Activated CD4-positive, alpha-beta T cell treated with anti-CD3 and anti-CD28 coated beads, Interleukin-2, amount 50 U/mL, for 1 hour (primary cell): Measurements from ENCODE around the gene TOM1.

ENCODE experiments used
- DNase-seq: peaks from one replicate; pipeline ENCODE4 v3.0.0-alpha.2; 2020

The TOM1 gene

GRCh38 chr22:35307892-35308291 is 8.2 kb downstream of the TOM1 start:
- no peak for DNase-seq

- DNase-seq: no peak
Observed at GRCh38 chr22:35308480-35309021, 8.9 kb downstream of the TOM1 start.

DNA sequence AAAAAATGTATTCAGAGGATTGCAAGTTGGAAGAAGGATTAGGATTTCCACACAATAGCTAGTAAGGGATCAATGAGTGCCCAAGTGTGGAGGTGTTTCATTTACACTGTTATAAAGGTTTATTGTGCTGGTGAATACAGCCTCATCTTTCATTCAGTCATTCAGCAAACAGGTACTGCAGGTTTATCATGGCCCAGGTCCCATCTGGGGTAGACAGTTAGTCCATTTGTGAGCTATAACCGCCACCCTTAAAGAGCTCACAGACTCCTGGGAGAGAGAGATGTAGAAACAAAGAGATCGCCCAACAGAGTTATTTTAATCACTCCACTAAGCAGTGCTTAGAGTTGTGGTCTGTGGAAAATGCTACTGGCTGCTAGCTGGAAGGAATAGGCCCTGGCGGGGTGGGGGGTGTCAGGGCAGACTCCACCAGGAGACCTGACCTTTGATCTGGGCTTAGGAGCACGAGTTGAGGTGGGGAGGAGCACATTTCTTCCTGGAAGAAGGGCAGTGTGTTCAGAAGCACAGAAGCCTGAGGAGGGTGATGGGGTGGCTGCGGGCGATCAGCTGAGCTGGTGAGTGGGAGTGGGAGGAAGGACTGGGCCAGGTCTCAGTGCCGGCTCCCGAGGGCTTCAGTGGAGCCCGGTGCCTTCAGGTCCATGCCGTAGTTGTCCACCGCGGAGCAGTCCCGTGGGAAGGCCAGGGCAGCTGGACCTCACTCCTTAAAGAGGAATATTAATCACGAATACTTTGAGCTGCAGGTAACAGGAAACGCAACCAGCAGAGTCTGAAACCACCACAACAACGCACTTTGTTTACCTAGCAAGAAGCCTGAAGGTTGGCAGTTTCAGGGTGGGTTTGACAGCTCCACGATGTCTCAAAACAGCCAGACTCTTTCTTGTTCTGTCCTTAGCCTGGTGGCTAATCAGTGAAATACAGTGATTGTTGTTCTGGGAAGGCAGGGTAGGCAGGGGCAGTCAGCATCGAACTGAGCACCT is 11.2 kb downstream of the TOM1 start:
- no peak for DNase-seq

- DNase-seq: no peak
Observed at GRCh38 chr22:35311551-35311999, 11.9 kb downstream of the TOM1 start.

DNA sequence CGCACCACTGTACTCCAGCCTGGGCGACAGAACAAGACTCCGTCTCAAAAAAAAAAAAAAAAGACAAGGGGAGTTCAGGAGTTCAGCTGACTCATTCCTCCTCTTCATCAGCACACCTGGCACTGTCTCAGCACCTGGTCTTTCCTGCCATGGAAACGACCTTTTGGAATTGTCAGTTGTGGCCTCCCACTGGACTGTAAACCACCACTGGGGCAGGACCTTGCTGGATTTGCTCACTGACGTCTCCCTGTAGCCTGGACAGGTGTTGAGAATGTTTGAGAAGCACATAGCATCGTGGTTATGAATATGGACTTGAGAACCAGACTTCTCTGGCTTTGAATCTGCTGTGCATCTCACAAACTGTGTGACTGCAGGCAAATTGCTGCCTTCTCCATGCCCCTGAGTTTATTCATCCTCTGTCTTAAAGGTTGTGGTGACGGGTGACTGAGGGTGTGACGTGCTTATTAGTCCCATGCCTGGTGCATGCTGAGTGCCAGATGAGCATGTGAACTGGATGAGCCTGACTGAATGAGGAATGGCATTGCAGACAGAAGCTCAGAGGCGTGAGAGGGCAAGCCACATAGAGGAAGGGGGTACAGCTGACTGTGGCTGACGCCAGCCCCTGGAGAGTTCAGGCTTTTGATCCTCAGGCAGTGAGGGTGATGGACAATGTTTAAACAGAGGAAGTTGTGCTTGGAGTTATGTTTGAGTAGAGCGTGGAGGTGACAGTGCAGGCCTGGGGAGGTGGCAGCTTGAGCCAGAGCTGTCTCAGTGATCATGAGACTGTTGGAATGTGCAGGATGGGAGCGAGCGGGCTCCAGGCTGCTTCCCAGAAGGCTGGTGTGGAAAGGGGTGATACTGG is 12.7 kb downstream of the TOM1 start:
- DNase-seq: no peak

GRCh38 chr22:35313311-35314121 is 13.8 kb downstream of the TOM1 start:
- DNase-seq: no peak

- no peak for DNase-seq
Observed at GRCh38 chr22:35314161-35314942, 14.7 kb downstream of the TOM1 start.

- DNase-seq: no peak
Observed at GRCh38 chr22:35315141-35315854, 15.6 kb downstream of the TOM1 start.

DNA sequence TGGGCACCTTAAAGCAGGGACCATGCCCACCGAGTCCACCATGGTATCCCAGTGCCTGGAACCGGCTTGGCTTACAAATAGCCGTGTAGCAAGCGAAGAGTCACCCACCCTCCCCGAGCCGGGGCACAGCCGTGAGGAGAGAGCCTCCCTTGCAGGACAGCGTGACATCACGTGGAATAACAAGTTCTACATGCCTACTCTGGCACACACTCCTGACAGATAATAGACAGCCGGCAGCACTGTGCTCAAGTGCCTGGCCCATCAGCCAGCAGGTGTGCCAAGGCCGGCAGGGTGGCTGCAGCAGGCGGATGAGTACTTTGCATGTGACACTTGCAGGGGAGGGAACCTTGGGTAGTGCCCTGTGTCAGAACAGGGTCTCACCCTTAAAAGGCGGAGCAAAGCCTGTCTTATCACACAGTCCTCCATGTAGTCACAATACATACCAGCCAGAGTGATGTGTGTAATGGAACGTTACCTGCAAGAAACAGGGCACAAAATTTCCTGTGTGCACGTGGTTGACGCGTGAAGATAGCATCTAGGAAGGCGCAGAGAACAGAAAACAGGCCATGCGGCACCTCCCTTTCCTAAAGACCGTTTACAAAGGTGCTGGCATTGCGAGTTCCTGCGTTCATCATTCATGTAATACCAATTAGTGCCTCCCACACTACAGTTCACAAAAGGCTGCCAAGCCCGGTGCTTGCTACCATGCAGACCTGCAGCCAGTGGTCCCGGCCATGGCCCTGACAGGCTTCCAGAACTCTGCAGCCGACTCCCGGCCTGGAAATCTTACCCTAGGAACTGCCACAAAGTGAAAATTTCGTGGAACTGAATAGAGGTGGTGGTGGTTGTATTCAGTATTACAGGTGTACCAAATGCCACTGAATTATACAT is 16.4 kb downstream of the TOM1 start:
- DNase-seq: no peak

GRCh38 chr22:35316751-35317150 is 17.1 kb downstream of the TOM1 start:
- DNase-seq: no peak

- DNase-seq: no peak
Observed at GRCh38 chr22:35317680-35318290, 18.1 kb downstream of the TOM1 start.

GRCh38 chr22:35318346-35319215 is 18.9 kb downstream of the TOM1 start:
- no peak for DNase-seq

- no peak for DNase-seq
Observed at GRCh38 chr22:35319244-35319985, 19.7 kb downstream of the TOM1 start.

DNA sequence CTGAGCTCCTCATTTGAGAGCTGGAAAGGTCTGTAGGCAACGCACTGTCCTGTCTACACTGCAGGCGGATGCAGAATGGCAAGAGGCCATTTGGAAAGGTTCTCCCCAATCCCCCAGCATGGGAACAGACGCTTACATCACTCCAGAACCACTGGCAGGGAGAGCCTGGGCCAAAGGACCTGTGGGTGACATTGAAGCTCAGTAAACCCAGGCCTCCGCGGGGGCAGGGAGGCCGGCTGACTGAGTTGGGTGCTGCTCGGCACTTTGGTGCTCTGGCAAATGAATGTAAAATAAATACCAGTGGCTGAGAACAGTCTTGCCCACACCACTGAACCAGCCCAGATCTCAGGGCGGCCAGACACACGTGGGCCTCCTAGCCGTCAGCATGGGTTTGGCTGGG is 22.4 kb downstream of the TOM1 start:
- no peak for DNase-seq

GRCh38 chr22:35322893-35323292 is 23.2 kb downstream of the TOM1 start:
- DNase-seq: no peak

- DNase-seq: no peak
Observed at GRCh38 chr22:35323305-35323704, 23.6 kb downstream of the TOM1 start.

- no peak for DNase-seq
Observed at GRCh38 chr22:35324067-35324466, 24.4 kb downstream of the TOM1 start.

- DNase-seq: no peak
Observed at GRCh38 chr22:35324762-35325161, 25.1 kb downstream of the TOM1 start.
